Measurements from ENCODE around the gene PTPN23. TPM values are rescaled to one million over a fixed set of nuclear protein-coding genes. Genes with fewer than 3 reads are reported as not detected.

Gene PTPN23
- total RNA-seq, 1 donor = 20.7 TPM

DNA sequence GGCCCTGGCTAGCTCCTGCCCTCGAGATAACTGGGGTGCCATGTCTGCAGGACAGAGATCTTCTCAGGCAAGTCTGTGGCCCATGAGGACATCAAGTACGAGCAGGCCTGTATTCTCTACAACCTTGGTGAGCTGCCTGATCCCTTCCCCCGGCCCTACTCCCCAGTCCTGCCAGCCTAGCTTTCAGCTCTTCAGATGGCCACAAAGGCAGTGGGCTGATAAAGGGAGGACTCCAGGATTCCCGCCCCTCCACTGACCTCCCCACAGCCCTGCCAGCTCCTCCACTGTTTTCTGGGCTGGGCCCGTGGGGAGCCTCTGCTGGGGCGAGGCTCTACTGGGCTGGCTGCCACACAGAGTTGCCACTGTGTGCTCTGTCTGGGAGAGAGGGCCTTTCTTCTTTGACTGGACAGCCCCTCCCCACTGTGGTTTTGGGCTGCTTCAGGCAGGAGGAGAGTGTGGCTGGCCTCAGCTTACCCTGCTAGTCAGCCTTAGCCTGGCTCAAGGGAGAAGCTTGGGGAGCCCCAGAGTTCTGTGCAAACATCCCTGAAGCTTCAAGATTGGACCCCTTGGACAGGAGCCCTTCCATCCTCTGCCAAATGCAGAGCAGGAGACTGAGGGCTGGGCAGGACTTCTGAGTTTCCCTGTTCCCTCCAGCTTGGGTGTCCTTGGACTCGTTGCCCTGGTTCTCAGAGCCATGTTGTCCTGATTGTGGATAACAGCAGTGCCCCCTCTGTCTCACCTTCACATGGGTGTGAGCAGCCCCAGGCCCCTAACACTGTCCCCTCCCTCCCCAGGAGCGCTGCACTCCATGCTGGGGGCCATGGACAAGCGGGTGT lies 24.4 kb downstream of the PTPN23 start:
- peak; percentile 29 for DNase-seq (ENCODE audit: low read depth)
- no peak overlapping the region for H3K4me3 ChIP-seq (ENCODE audit: low read depth, low read length)
- TF ChIP-seq, protein P1, sequence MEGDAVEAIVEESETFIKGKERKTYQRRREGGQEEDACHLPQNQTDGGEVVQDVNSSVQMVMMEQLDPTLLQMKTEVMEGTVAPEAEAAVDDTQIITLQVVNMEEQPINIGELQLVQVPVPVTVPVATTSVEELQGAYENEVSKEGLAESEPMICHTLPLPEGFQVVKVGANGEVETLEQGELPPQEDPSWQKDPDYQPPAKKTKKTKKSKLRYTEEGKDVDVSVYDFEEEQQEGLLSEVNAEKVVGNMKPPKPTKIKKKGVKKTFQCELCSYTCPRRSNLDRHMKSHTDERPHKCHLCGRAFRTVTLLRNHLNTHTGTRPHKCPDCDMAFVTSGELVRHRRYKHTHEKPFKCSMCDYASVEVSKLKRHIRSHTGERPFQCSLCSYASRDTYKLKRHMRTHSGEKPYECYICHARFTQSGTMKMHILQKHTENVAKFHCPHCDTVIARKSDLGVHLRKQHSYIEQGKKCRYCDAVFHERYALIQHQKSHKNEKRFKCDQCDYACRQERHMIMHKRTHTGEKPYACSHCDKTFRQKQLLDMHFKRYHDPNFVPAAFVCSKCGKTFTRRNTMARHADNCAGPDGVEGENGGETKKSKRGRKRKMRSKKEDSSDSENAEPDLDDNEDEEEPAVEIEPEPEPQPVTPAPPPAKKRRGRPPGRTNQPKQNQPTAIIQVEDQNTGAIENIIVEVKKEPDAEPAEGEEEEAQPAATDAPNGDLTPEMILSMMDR (IDR thresholded peaks at IDR 0.05; ENCODE audit: insufficient read depth, low read depth, low read length) = no peak

DNA sequence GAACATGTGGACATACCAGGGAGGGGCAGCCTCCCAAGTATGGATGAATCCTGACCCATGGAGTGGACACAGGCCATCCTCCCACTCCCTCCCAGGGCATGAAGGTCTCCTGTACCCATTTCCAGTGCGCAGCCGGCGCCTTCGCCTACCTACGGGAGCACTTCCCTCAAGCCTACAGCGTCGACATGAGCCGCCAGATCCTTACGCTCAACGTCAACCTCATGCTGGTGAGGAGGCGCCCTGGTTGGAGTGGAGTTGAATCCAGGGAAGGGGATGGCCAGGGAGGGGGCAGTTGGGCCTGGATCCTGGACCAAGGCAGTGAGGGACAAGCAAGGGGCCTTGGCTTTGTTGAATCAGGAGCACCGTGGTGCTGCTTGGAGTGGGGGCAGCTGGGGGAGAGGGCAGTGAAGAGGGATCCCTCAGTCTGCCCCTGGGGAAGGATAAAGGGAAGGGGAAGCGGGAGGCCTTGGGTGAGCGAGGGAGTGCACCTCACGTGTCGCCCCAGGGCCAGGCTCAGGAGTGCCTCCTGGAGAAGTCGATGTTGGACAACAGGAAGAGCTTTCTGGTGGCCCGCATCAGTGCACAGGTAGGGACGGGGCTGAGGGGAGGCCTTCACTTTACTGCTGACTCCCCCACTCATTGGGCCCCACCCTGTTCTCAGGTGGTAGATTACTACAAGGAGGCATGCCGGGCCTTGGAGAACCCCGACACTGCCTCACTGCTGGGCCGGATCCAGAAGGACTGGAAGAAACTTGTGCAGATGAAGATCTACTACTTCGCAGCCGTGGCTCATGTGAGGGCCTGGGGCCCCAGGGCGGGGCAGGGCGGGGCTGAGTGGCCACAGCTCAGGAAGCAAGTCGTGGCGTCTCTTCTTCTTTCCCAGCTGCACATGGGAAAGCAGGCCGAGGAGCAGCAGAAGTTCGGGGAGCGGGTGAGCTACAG lies 25.3 kb downstream of the PTPN23 start:
- TF ChIP-seq, protein P1 (IDR thresholded peaks at IDR 0.05; ENCODE audit: insufficient read depth, low read depth, low read length) = no peak
- no peak for DNase-seq (ENCODE audit: low read depth)

DNA sequence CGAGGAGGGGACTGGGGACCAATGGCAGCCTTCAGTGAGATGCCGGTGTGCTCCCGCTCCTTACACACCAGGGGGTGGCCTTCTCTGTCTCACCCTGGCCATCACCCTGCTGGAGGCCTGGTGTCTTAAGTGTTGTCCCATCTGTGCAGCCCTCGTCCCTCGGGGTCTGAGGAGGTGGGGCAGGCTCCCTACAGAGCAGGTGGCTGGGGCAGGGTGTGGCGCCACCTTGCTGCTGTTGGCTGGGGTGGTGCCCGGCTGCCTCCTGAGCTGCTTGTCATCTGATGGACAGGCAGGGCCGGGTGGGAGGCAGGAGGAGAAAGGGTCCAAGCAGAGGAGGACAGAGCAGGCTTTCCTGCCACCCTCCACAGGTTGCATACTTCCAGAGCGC lies 25.9 kb downstream of the PTPN23 start:
- TF ChIP-seq, protein P1 (IDR thresholded peaks at IDR 0.05; ENCODE audit: insufficient read depth, low read depth, low read length) = peak; percentile 3
- no peak for DNase-seq (ENCODE audit: low read depth)
- H3K4me3 ChIP-seq (ENCODE audit: low read depth, low read length) = no peak overlapping the region

More for the DNA sequence above, 25.3 kb downstream of the PTPN23 start:
- H3K4me3 ChIP-seq (ENCODE audit: low read depth, low read length) = no peak overlapping the region

DNA sequence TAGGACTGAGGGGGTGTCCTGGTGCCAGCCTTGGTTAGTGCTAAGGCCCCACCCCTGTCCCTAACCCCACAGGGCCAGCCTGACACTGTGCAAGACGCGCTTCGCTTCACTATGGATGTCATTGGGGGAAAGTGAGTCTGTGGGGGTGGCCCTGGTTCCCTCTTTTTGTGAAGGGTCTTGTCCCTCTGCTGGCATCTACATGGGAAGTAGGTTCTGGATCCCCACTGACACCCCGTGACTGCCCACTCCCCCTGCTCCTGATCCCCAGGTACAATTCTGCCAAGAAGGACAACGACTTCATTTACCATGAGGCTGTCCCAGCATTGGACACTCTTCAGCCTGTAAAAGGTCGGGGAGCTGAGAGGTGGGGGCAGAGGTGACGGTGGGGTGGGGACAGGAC lies 26.4 kb downstream of the PTPN23 start:
- DNase-seq (ENCODE audit: low read depth) = no peak
- TF ChIP-seq, protein P1 (IDR thresholded peaks at IDR 0.05; ENCODE audit: insufficient read depth, low read depth, low read length) = no peak
- no peak overlapping the region for H3K4me3 ChIP-seq (ENCODE audit: low read depth, low read length)

DNA sequence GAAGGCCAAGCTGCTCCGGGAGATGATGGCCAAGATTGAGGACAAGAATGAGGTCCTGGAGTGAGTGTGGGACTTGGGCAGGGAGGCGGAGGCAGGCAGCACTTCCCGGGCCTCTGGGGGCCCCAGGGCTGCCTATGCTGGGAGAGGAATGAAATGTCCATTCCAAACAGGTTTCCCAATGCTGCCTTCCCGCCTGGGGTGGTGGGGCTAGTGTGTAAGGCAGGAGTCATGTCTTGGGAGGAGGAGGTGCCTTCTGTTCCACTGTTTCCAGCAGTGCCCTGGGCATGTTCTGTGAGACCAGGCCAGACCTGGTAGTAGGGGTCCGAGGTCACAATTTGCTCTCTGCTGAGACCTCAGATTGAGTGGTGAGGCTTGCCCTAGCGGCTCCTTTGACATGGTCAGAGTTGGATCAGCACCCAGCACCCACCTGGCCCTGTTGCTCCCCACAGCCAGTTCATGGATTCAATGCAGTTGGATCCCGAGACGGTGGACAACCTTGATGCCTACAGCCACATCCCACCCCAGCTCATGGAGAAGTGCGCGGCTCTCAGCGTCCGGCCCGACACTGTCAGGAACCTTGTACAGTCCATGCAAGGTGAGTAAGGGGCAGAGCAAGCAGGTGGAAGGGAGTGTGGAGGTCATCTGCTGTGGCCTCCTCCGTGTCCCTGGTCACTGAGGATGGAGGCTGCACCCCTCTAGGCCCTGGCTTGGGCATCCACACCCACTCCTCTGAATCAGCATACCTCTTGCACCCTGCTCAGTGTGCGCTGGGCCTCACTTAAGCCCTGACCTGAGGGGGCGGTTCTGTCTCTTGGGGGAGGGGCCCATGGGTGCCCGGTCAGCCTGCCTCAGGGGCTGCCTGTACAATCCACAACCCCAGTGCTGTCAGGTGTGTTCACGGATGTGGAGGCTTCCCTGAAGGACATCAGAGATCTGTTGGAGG lies 27.3 kb downstream of the PTPN23 start:
- no peak for DNase-seq (ENCODE audit: low read depth)
- TF ChIP-seq, protein P1 (IDR thresholded peaks at IDR 0.05; ENCODE audit: insufficient read depth, low read depth, low read length) = no peak
- no peak overlapping the region for H3K4me3 ChIP-seq (ENCODE audit: low read depth, low read length)

DNA sequence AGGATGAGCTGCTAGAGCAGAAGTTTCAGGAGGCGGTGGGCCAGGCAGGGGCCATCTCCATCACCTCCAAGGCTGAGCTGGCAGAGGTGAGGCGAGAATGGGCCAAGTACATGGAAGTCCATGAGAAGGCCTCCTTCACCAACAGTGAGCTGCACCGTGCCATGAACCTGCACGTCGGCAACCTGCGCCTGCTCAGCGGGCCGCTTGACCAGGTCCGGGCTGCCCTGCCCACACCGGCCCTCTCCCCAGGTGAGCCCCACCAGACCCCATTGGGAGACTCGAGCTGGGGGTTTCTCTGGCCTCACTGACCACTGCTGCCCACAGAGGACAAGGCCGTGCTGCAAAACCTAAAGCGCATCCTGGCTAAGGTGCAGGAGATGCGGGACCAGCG lies 28.0 kb downstream of the PTPN23 start:
- TF ChIP-seq, protein P1 (IDR thresholded peaks at IDR 0.05; ENCODE audit: insufficient read depth, low read depth, low read length) = no peak
- no peak overlapping the region for H3K4me3 ChIP-seq (ENCODE audit: low read depth, low read length)
- DNase-seq (ENCODE audit: low read depth) = no peak

Data from fibroblast of villous mesenchyme (primary cell).